ELF-1 (cell line): ENCODE measurements around the gene GNB1.
A peak's percentile ranks its signal among the peaks of the same experiment; 100 is the strongest.

ENCODE experiments used
- DNase-seq: peaks from one replicate; pipeline ENCODE4 v3.0.0-alpha.2; 2016; ENCODE audit warnings: low read depth, low spot score

GNB1 gene

DNA sequence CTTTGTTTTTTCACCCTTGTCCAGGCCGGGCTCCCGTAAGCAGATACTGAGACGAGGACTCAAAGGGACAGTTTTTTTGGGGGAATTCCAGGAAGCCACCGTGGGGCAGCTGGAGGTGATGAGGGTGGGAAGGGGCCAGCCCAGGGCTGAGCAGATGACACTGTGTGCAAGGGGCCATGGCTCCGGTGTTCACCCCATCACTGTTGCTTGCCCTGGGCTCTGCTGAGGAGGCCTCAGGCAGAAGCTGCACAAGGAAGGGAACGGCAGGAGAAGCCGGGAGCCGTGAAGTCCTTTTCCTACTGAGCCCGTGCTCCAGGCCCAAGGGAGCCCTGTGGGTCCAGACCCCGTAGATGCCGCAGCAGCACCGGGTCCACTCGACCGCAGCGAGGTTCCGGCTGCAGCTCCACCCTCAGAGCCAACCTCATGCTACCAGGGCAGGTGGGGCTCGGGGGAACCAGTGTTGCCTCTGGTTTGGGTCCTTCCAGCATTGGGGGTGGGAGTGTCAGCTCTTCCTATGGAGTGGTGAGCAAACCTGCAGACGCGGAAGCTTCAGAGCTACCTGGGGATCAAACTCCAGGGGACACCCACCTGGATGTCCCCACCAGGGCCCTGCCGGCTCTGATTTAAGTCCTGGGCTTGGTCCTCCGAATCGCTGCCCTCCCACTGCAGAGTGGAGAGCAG lies 19.9 kb upstream of the GNB1 start:
- no peak for DNase-seq

DNA sequence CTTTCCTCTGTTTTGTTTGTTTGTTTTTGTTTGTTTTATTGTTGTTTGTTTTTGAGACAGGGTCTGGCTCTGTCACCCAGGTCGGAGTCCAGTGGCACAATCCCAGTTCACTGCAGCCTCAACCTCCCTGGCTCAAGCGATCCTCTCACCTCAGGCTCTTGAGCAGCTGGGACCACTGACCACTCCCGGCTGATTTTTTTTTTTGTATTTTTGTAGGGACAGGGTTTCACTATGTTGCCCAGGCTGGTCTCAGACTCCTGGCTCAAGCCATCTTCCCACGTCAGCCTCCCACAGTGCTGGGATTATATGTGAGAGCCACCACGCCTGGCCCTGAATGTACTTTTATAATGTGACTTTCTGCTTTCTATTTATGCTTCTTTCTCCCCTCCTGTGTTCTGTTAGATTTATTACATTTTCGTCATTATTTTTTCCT lies 19.2 kb upstream of the GNB1 start:
- no peak for DNase-seq

DNA sequence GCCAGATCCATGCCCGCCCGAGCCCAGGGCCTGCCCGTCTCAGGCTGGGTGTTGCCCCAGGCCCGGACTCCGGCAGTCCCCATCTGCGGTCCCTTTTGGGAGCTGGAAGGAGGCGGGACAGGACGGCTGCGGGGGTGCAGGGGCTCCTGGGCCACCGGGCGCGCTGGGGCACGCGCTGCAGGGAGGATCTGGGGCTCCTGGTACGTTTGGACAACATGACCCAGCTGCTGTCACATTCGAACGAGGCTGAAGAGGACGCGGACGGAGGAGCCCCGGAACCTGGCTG lies 17.6 kb upstream of the GNB1 start:
- no peak for DNase-seq

DNA sequence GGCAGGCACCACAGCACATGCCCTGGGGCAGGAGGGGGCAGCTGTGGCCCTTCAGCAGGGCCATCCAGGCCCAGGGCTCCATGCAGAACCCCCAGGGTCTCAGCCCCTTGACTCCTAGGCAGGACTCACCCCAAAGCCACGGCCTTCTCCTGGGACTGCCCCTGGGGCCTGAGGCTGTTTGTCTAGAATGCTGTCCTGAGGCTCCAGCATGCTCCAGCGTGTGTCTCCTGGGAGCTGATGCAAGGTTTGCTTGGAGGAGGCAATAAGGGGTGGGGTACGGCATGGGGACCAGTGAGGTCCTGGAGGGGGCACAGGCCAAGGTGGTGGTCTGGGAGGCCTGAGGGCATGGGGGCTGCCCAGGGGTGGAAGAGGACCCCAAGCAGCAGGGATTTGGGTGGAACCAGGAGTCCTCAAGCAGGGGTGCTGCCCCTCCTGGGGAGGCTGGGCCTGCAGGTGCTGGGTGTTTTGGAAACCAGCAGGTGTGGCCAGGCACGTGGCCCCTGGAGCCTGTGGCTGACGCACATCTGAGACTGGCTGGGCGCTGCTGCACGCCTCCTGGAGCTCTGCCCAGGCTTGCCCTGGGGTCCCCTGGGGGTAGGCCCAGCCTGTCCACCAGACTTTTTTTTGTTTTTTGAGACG lies 16.3 kb upstream of the GNB1 start:
- peak; percentile 54 for DNase-seq

DNA sequence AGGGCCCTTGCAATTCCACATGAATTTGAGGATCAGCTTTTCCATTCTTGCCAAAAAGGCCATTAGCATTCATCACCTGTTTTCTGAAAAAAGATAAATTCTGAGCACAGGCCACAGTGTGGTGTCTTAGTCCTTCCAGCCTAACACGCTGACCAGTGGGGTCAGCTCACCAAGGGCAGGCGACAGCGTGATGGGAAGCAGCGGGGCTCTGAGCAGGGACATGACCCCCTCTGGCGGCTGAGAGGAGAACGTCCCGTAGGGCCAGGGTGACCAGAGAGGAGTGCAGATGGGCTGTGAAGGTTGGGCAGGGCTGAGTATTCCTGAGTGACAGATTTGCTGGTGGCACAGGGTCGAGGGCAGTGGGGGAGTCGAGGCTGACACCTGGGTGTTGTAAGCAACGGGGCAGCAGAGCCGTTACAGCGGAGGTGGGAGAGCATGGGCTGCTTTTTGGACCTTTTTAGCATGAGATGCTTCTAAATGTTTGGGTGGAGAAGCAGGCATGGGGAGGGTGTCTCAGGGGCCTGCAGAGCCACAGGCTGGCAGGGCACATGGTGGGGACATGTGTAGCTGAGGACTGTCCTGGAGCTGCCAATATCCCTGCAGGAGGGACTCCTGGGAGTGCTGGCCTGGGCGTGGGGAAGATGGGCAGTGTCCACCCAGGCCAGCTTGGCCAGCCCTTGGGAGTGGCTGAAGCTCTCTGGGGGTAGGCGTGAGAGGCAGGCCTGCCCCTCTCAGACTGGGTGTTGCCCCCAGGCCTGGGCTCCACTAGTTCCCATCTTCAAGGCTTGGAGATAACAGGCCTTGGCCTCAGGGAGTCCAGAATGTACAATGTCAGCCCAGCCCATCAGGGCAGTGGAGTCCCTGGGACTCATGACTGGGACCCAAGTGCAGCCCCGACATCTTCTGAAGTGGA lies 15.6 kb upstream of the GNB1 start:
- DNase-seq: peak; percentile 90

DNA sequence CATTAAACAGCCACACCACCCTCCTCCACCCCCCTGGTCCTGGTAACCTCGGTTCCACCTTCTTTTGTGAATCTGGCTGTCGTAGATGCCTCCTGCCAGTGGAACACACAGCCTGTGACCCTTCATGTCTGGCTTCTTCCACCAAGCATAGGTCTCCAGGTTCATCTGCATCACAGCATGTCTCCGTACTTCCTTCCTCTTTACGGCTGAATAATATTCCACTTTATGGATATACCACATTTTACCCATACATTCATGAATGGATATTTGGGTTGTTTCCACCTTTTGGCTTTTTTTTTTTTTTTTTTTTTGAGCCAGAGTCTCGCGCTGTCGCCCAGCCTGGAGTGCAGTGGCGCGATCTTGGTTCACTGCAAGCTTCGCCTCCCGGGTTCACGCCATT lies 12.3 kb upstream of the GNB1 start:
- no peak for DNase-seq

DNA sequence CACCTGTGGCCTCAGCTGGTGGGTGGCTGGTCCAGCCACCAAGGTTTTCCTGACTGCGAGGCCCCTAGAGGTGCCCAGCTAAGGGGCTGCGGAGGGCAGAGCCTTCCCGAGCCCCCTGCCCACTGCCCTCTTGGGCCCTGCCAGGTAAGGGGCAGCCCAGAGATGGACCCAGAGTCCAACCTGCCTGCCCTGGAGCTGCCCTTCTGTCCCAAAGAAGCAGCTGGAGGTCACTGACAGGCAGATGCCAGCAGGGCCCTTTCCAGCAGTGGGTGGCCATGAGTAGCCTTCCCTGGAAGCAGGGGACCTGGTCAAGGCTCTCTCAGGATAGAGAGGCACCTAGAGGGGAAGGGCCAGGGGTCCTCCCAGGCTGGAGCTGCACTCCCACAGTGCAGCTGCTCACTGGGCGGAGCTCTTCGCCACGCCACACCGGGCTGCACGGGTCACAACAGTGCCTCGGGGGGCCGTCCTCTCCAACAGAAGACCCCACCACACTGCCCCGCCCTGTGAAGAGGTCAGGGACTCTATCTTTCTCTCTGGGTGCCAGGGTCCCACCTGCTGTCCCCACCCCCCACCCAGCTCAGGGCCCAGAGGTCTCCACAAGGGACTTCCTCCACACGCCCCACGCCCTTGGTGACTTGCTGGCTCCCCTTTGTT lies 10.9 kb upstream of the GNB1 start:
- DNase-seq: peak; percentile 20

DNA sequence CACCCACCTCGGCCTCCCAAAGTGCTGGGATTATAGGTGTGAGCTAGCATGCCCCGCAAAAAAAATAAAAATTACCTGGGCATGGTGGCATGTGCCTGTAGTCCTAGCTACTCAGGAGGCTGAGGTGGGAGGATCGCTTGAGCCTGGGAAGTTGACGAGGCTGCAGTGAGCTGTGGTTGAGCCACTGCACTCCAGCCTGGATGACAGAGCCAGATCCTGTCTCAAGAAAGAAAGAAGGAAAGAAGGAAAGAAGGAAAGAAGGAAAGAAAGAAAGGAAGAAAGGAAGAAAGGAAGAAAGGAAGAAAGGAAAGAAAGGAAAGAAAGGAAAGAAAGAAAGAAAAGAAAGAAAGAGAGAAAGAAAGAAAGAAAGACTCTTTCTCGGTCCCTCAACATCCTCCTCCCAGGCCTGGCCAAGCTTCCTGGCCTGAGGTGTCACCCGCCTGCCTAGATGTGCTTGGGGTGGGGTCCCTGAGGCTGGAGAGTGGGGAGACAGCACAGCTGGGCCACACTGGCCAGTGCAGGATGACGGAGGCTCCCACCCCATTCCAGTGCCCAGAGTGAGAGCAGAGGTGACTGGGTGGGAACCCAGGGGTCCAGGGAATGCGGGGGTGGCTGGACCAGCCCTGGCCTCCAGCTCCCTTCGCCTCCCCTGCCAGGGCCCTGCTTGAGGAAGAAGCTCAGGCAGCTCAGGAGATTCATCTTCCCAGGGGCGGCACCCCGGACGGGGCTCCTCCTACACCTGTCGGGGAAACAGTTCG lies 10.2 kb upstream of the GNB1 start:
- no peak for DNase-seq

DNA sequence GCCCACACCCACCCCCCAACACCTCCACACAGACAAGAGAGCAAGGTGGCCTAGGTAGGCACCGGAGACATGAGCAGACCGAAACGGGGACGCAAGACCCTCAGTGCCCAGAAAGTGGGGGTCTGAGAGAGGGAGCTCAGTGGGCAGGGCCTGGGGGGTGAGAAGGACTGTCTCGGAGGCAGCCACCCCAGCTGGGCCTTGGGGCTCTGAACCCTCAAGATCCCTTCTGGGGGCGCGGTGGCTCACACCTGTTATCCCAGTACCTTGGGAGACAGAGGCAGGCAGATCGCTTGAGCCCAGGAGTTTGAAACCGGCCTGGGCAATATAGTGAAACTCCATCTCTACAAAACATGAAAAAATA lies 9.1 kb upstream of the GNB1 start:
- DNase-seq: no peak

DNA sequence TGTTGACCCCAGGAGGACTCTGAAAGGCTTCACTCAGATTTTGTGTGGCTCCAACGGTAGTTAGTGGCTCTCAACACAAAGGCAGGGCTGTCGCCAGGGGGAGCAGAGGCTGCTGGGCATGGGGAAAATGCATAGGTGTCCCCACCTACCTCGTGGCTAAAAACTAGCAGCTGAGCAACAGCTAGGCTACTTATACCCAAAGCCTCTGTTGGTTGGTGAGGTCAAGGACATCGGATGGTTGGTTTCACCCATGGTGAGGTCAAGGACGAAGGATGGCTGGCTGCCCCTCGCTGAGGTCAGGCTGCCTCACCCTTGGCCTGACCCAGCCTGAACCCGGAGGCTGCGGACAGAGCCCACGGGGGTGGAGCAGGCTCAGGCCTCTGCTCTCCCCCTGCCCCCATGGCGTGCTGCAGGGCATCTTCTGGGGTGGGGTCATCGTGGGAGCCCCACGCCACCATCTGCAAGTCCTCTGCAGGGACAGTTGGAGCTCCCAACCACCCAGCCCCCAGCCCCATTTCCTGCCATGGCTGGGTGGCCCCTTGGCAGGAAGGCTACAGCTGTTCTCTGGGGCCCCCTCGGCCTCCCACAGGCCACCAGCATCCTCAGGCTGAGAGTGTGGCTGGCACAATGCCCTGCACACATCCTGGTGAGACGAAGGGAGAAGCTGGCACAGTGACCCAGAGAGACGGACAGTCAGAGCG lies 8.5 kb upstream of the GNB1 start:
- peak; percentile 41 for DNase-seq

DNA sequence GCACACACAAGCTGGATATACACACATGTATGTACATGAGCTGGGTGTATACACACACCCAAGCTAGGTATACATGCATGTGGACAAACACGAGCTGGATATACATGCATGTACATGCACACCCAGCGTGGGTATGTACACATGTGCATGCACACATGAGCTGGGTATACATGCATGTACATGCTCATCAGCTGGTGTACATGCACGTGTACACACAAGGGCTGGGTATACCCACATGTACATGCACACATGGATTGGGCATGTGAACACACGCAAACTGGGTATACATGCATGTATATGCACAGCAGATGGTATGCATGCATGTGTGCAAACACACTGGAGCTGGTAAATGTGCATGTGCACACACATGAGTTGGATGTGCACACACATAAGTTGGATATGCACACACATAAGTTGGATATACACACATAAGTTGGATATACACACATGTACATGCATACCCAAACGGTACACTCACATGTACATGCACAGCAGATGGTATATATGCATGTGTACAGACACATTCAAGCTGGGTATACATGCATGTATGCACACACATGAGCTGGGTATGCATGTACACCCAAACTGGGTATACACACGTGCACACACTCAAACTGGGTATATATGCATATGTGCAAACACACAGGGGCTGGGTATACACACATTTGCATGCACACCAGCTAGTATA lies 7.5 kb upstream of the GNB1 start:
- DNase-seq: no peak

DNA sequence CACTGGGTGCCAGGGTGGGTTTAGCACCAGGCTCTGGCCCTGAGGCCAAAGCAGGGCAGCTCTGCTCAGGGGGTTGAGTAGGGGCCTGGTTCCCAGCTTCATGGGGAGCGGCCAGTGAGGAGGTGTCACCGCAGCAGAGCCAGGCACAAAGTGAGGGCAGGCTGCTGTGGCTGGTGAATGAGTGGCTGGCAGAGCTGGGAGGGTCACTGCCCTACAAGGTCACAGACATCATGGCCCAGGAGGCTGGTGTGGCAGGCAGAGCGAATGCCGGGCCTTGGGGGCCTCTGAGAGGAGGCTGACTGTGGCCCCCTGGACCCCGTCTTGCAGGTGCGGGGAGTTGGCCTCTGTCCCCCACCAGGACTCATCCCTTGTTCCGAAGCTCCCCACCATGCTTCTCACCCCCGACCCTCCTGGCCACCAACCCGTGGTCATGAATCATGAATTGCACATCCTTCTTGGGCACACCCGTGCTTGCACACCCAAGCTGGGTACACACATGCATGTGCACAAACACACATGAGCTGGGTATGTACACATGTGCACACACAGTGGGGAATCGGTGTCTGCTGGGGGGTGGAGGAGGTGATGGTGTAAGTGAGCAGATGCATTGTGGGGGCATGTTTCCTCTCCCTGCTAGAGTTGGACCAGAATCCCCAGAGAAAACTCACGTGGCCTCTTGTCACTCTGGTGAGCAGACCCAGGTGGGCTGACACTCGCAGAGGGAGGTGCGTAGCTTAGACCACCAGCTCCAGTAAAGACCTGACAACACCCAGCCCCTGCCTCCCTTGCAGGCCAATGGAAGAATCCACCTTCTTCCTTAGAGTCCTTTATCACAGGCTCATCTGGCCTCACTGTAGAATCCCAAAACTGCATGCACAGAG lies 4.8 kb upstream of the GNB1 start:
- no peak for DNase-seq

DNA sequence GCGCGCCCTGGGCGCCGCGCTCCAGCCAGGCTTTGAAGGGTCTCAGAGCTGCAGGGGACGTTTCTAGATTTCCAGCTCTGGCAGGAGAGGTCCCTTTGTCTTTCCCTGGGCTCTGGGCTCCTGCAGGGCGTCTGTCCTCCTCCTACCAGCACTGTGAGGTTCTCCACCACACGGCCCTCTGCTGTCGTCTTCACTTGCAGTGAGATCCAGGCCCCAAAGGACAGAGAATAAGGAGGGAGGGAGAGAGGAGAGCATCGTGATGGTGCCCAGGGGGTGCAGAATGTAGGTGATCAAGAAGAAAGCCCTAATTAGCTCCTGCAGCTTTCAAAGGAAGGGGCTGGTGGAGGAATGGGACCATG lies 4.2 kb upstream of the GNB1 start:
- DNase-seq: no peak

DNA sequence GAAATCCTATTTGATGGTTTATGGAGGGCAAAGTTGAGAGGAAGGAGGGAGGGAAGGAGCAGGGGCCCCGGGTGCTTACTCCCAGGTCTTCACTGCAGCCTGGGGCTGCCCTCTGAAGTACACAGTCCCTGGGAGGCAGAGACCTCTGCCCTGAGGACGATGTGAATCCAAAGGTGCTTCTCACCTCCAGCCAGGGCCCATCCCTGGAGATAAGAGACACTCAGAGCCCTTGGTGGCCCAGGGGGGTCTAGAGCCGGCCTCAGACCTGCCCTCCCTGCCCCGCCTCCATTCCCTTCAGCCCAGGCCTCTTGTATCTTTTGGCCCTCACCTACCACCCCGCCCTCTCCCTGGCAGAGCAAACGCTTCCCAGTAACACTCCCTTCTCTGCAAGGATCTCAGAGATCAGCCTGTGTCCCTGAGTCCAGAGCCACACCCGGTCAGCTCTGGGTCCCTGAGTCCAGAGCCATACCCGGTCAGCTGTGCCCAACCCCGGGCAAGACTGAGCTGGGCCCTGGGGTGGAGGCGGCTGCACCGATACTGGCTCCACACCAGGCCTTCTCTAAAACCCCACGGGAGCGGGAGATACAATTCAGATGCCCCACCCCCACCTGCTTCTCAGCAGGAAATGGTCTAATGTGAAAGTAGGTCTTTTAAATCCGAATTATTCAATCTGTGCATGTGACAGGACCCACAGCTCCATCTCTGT lies 3.6 kb upstream of the GNB1 start:
- peak; percentile 60 for DNase-seq

DNA sequence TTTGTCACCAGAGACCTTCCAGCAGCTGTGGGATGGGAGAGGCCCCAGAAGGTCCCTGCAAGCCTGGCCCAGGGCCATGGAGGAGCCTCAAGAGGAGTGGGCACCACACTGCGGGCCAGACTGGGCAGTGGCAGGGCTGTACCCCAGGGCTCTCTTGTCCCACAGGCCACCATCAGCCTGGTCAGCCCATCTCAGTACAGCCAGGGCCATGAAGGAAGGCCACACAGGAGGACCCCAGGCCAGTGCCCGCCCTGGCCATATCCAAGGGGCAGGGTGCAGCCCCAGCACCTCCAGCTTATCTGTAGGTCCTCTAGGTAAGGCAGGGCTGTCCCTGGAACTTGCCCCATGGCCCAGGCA lies 3.1 kb upstream of the GNB1 start:
- DNase-seq: no peak

DNA sequence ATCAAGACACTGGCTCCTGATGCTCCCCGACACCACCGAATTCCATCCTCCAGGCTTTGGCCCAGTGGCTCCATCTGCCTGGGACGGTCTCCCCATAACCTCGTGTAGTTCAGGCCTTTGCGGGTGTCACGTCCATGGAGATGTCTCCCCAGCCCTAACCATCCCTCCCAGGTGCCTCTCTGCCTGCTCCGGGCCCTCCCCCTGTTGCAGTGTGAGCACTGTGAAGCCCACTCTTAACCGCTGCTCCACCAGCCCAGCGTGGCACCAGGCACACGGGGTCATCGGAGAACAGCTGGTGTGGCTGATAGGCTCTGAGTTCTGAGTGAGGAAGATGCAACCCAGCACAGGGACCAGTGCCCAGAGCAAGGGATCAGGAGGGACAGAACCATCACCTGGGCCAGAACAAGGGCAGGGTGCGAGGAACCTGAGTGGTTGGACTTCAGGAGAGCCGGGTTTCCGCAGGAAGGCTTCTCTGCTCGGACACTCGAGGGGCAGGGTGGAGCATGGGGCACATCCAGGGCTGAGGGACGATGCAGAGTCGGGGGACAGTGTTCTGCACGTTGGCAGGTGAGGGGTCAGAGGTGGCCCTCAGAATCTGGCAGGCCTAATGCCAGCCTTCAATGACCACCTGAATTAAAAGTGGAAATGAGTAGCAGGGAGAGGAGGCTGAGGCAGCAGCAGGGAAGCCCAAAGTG lies 2.6 kb upstream of the GNB1 start:
- DNase-seq: no peak

DNA sequence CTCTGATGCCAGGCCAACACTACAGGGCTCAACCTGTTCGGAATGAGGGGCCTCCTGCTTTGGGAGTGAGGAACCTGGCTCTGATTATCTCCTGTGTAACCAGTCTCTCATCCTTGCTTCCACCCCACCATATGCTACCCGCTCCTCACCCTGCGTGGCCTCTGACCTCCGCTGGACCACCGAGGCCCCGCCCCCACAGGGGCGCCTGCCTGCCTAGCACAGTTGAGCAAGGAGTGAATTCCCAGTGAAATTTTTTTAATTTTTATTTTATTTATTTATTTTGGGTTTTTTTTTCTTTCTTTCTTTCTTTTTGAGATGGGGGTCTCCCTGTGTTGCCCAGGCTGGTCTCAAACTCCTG lies 1.9 kb upstream of the GNB1 start:
- DNase-seq: no peak

DNA sequence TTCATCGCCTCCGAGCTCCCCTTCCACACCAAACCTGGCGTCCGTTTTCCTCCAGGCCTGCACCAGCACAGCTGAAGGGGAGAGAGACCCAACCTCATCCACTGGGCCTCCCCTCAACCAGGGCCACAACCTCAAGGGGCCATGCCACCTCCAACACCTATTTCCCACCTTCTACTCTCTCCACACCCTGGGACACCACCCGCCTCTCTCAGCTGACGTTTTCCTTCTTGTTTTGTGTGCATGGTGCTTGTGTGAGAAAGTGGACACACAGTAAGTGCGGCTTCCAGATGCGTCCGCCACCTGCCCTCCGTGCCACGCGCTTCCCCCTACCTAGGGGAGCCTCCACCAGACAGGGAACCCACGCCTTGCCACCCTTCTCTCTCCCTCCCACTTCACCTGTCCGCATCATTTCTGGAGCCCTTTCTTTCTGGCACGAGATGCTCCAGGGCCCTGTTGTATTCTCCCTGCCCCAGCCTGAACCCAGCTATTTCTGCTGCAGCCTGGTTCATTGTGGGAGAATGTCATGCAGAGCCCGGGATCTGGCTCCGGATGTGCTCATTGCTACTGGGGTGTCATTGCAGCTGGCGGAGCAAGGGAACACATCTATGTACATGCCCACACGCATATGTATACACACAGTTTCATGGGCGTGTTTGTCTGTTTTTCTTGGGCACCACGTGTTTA lies 1.3 kb upstream of the GNB1 start:
- no peak for DNase-seq
